Subcutaneous adipose tissue (tissue), 4 donors: ENCODE measurements around the gene KRT33A. TPM values are rescaled to one million over a fixed set of nuclear protein-coding genes. Genes with fewer than 3 reads are reported as not detected.

Experiments
- total RNA-seq, 4 donors: library from RNA; depleted of rRNA; stranded (reverse); fragments of >200 nt; gene quantifications; one replicate each; pipeline ENCODE4 v1.1.0, GENCODE V29; 2016
- TF ChIP-seq, protein P1 (sequence below): fragments of 450-650 bp; IDR thresholded peaks from one replicate; pipeline ENCODE4 v1.5.1; 2016; ENCODE audit warnings: low read depth, mild to moderate bottlenecking, control low read depth, antibody characterized with exemption, moderate library complexity

Gene KRT33A
- total RNA-seq, 4 donors from 2014 or later = not detected

DNA sequence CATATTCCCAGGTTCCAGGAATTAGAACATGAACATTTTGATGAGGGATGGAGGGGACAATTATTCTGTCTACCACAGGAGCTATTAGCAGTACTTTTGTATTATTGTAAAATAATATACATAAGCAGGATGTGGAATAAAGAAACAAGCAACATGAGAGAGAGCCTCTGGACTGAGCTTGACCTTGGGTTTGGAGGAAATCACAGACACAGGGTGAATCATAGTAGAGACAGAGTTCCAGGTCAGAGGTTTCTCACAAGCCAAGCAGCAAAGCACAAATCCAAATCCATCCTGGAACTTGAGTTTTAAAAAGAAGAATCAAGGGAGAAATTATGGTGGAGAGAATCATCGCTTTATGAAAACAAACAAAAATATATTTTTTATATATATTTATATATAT, 41.6 kb upstream of the KRT33A start:
- TF ChIP-seq, protein P1, sequence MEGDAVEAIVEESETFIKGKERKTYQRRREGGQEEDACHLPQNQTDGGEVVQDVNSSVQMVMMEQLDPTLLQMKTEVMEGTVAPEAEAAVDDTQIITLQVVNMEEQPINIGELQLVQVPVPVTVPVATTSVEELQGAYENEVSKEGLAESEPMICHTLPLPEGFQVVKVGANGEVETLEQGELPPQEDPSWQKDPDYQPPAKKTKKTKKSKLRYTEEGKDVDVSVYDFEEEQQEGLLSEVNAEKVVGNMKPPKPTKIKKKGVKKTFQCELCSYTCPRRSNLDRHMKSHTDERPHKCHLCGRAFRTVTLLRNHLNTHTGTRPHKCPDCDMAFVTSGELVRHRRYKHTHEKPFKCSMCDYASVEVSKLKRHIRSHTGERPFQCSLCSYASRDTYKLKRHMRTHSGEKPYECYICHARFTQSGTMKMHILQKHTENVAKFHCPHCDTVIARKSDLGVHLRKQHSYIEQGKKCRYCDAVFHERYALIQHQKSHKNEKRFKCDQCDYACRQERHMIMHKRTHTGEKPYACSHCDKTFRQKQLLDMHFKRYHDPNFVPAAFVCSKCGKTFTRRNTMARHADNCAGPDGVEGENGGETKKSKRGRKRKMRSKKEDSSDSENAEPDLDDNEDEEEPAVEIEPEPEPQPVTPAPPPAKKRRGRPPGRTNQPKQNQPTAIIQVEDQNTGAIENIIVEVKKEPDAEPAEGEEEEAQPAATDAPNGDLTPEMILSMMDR = no peak

DNA sequence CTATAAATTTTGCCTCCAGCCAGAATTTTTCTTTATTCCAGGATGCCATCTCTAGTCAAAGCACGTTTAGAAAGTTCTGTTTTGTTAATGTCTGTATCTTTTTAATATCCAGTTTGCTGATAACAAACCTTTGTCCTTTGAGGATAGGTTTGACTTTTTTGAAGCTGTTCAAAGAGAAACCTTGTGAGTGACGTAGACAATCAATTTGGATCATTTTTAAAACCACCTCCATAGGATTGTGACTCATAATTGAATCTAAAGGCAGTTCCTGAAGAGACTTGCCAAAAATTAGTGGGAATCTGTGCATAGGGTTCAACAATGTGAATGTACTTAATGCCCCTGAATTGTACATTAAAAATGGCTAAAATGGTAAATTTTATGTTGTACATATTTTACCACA, 40.9 kb upstream of the KRT33A start:
- TF ChIP-seq, protein P1 = no peak

DNA sequence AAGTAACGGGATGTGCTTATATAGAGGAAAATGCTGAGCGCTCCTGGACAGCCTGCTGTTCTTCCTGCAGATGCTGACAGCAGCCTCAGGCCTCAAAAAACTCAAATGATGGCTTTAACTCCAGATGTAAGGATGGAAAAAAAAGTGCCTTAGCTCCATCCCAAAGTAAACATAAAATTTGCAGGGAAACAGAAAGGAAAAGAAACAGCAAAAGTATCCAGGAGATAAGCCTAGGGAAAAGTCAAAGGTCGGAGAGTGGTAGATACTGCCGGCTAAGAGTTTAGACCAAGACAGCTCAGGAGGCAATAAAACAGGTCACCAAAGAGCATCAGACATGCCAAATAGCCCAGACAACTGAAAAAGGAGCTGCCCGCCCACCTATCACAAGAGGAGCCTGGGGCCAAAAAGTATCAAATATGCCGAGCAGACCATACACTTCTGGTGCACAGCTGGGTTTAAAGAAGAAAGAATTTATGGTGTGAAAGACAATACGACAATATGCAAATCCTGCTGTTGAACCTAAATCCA, 39.8 kb upstream of the KRT33A start:
- TF ChIP-seq, protein P1 = no peak

DNA sequence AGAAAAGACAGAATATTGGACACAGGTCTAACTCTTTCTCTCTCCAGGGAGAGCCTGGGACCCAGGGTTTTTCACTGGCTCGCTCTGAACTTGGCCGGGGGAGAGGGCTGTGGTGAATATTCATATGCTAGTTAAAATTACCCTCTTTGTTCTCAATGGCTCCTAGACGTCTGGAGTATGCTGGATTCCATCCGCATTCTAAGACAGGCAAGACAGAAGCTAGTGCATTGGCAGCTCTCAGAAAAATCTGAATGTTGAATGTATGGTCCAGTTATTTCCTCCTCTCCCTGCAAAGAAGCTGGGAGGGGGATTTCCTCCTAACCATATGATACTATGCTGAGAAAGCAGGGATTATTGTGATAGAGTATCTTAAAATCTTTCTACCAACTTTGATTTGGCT, 37.0 kb upstream of the KRT33A start:
- TF ChIP-seq, protein P1 = no peak

DNA sequence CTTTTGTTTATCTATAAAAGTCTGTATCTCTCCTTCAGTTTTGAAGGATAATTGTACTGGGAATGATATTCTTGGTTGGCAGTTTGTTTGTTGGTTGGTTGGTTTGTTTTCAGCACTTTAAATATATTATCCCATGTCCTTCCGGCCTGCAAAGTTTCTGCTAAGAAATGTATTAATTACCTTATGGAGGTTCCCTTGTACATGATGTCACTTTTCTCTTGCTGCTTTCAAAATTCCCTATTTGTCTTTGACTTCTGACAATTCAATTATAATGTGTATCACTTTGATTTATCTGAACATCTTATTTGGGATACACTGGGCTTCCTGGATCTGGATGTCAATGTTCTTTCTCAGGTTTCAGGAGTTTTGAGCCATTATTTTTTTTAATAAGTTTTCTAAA, 35.6 kb upstream of the KRT33A start:
- TF ChIP-seq, protein P1 = no peak

DNA sequence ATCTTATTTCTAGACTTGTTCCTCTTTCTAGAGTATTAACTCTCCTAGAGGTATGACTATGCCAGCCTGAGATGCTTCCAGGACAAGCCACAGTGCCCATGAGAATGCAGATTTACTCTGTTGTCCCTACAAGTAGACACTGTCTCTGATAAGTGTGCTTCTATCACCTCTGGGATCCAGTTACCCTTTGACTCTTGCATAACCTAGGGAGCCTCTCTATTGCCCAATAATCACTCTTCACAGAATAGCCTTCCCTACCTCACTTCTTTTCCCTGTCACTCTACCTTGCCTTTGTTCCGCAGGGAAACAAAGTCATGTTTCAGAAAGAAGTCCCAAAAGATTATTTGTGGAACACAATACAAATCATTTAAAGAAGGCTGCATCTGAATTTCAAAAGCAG, 33.1 kb upstream of the KRT33A start:
- TF ChIP-seq, protein P1 = no peak

DNA sequence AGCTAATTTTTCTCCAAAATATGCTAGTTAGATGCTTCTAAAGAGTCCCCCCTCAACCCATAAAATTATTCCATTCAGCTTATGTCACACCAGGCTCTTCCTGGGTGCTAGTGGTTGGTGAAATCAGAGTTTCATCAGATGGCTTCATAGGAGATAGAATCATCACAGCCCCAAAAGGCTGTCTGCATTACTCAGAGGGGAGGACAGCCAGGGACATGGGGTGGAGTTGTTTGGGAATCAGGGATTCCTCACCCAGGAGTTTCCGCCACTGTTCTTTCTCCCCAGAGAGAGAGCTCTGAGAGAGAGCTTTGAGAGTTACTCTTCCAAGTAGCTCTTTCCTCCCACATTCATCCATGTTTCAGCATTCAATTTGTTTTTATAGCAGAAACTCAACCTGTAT, 31.8 kb upstream of the KRT33A start:
- TF ChIP-seq, protein P1 = no peak
